ENCODE measurements around the gene MED22.
"Not testable (repeated sequence)": the region's sequence is repeated elsewhere in the genome, so short reads cannot be mapped to it uniquely, and the experiment has no call there.

The MED22 gene

GRCh38 chr9:133347985-133348717 is at the start of gene MED22, which contains the start of gene RPL7A:
Gene MED22, minus strand, starts transcription at chr9:133348131. Its CDS starts 1,469 bp downstream, at chr9:133346662.
Gene RPL7A, plus strand, starts transcription at chr9:133348218. Its CDS starts 26 bp downstream, at chr9:133348244.
- peak; percentile 89 for DNase-seq (ENCODE audit: low spot score)

GRCh38 chr9:133397370-133397769 is 49.4 kb upstream of the MED22 start:
- no peak for DNase-seq (ENCODE audit: low spot score)

- DNase-seq (ENCODE audit: low spot score), result no peak
These were observed 49.0 kb upstream of the MED22 start for GRCh38 chr9:133396952-133397351.

GRCh38 chr9:133394687-133395271 is 46.8 kb upstream of the MED22 start:
- DNase-seq (ENCODE audit: low spot score), result no peak

- no peak for DNase-seq (ENCODE audit: low spot score)
These were observed 45.5 kb upstream of the MED22 start for GRCh38 chr9:133393399-133393798.

- not testable (repeated sequence) for DNase-seq (ENCODE audit: low spot score)
These were observed 44.4 kb upstream of the MED22 start for GRCh38 chr9:133392308-133392707.

- DNase-seq (ENCODE audit: low spot score), result not testable (repeated sequence)
These were observed 43.5 kb upstream of the MED22 start for GRCh38 chr9:133391449-133391848.

- no peak for DNase-seq (ENCODE audit: low spot score)
These were observed 42.8 kb upstream of the MED22 start for GRCh38 chr9:133390713-133391112.

GRCh38 chr9:133389562-133389961 is 41.6 kb upstream of the MED22 start:
- DNase-seq (ENCODE audit: low spot score), result no peak

GRCh38 chr9:133389025-133389557 is 41.2 kb upstream of the MED22 start:
- DNase-seq (ENCODE audit: low spot score), result no peak

- no peak for DNase-seq (ENCODE audit: low spot score)
These were observed 39.7 kb upstream of the MED22 start for GRCh38 chr9:133387680-133388079.

- DNase-seq (ENCODE audit: low spot score), result no peak
These were observed 38.4 kb upstream of the MED22 start for GRCh38 chr9:133386338-133386737.

GRCh38 chr9:133385452-133385851 is 37.5 kb upstream of the MED22 start:
- no peak for DNase-seq (ENCODE audit: low spot score)

- DNase-seq (ENCODE audit: low spot score), result no peak
These were observed 36.9 kb upstream of the MED22 start for GRCh38 chr9:133384736-133385321.

- DNase-seq (ENCODE audit: low spot score), result no peak
These were observed 35.5 kb upstream of the MED22 start for GRCh38 chr9:133383438-133383837.

GRCh38 chr9:133382507-133383141 is 34.7 kb upstream of the MED22 start:
- DNase-seq (ENCODE audit: low spot score), result no peak

- DNase-seq (ENCODE audit: low spot score), result no peak
These were observed 32.8 kb upstream of the MED22 start for GRCh38 chr9:133380734-133381133.

GRCh38 chr9:133379153-133380086 is 31.5 kb upstream of the MED22 start:
- no peak for DNase-seq (ENCODE audit: low spot score)

GRCh38 chr9:133378408-133378962 is 30.6 kb upstream of the MED22 start:
- DNase-seq (ENCODE audit: low spot score), result no peak

- DNase-seq (ENCODE audit: low spot score), result no peak
These were observed 29.8 kb upstream of the MED22 start for GRCh38 chr9:133377721-133378216.

- not testable (repeated sequence) for DNase-seq (ENCODE audit: low spot score)
These were observed 29.3 kb upstream of the MED22 start for GRCh38 chr9:133377280-133377679.

Data from D341Med (cell line).